GM20431 (cell line): ENCODE data around the gene CMYA5.
"Not testable (repeated sequence)": the region's sequence is repeated elsewhere in the genome, so short reads cannot be mapped to it uniquely, and the experiment has no call there.

Experiments used
- in situ Hi-C: fragments of 300-500 bp; cut with MseI, MboI; formaldehyde crosslinking; loops from one replicate; pipeline ENCODE4 v1.15.0; 2020; ENCODE audit warnings: low sequenced_read_pairs; ENCODE audit not compliant: unreplicated experiment

The CMYA5 gene

GRCh38 chr5:79699763-79700400, 10.2 kb downstream of the CMYA5 start:
- in situ Hi-C loops = no loop called here

- in situ Hi-C loops = no loop called here
These were observed 13.2 kb downstream of the CMYA5 start for GRCh38 chr5:79702606-79703380.

- in situ Hi-C loops = no loop called here
These were observed 13.7 kb downstream of the CMYA5 start for GRCh38 chr5:79703381-79703645.

GRCh38 chr5:79704553-79704952, 14.9 kb downstream of the CMYA5 start:
- in situ Hi-C loops = no loop called here

- in situ Hi-C loops = no loop called here
These were observed 16.0 kb downstream of the CMYA5 start for GRCh38 chr5:79705632-79706031.

- in situ Hi-C loops = not testable (repeated sequence)
These were observed 16.7 kb downstream of the CMYA5 start for GRCh38 chr5:79706317-79706716.

- in situ Hi-C loops = no loop called here
These were observed 17.9 kb downstream of the CMYA5 start for GRCh38 chr5:79707535-79707934.

GRCh38 chr5:79712741-79713140, 23.1 kb downstream of the CMYA5 start:
- in situ Hi-C loops = no loop called here

GRCh38 chr5:79713727-79714126, 24.1 kb downstream of the CMYA5 start:
- in situ Hi-C loops = no loop called here

- in situ Hi-C loops = no loop called here
These were observed 27.2 kb downstream of the CMYA5 start for GRCh38 chr5:79716839-79717238.

GRCh38 chr5:79720096-79720495, 30.5 kb downstream of the CMYA5 start:
- in situ Hi-C loops = no loop called here

GRCh38 chr5:79727451-79728355, 38.1 kb downstream of the CMYA5 start:
- in situ Hi-C loops = no loop called here

- in situ Hi-C loops = no loop called here
These were observed 38.8 kb downstream of the CMYA5 start for GRCh38 chr5:79728396-79728795.

- in situ Hi-C loops = no loop called here
These were observed 40.0 kb downstream of the CMYA5 start for GRCh38 chr5:79729679-79730078.

- in situ Hi-C loops = no loop called here
These were observed 40.9 kb downstream of the CMYA5 start for GRCh38 chr5:79730564-79730963.

- in situ Hi-C loops = no loop called here
These were observed 42.1 kb downstream of the CMYA5 start for GRCh38 chr5:79731775-79732174.

GRCh38 chr5:79736528-79737514, 47.2 kb downstream of the CMYA5 start:
- in situ Hi-C loops = no loop called here

GRCh38 chr5:79738349-79738748, 48.7 kb downstream of the CMYA5 start:
- in situ Hi-C loops = no loop called here

GRCh38 chr5:79742549-79743136, 53.0 kb downstream of the CMYA5 start:
- in situ Hi-C loops = no loop called here
